Raji (cell line): Measurements from ENCODE around the gene SPAG16.

ENCODE experiments used
- POLR2A ChIP-seq: IDR thresholded peaks from 2 replicates; pipeline ENCODE4 v1.6.1; 2011; ENCODE audit warnings: low read depth, low read length, control low read depth; ENCODE audit not compliant: insufficient read depth

Gene SPAG16

DNA sequence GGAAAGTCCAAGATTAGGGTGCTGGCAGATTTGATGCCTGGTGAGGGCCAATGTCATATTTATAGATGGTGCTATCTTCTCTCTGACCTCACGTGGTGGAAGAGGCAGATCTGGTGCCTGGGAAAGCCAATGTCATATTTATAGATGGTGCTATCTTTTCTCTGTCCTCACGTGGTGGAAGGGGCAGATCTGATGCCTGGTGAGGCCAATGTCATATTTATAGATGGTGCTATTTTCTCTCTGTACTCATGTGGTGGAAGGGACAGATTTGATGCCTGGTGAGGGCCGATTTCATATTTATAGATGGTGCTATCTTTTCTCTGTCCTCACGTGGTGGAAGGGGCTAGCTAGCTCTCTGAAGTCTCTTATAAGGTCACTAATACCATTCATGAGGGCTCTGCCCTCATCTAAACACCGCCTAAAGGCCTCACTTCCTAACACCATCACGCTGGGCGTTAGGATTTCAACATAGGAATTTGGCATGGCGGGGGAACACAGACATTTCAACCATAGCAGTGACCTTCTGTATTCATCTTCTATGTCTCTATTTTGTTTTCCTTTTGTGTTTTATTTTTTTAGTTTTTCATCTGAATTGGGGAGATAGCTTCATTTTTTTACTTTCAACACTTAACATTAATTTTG, 278.4 kb downstream of the SPAG16 start:
- TF ChIP-seq POLR2A = no peak

- TF ChIP-seq POLR2A = no peak
Measured at GRCh38 chr2:213566846-213567245, 282.6 kb downstream of the SPAG16 start.

- no peak for TF ChIP-seq POLR2A
Measured at GRCh38 chr2:213609570-213610170, 325.4 kb downstream of the SPAG16 start.

DNA sequence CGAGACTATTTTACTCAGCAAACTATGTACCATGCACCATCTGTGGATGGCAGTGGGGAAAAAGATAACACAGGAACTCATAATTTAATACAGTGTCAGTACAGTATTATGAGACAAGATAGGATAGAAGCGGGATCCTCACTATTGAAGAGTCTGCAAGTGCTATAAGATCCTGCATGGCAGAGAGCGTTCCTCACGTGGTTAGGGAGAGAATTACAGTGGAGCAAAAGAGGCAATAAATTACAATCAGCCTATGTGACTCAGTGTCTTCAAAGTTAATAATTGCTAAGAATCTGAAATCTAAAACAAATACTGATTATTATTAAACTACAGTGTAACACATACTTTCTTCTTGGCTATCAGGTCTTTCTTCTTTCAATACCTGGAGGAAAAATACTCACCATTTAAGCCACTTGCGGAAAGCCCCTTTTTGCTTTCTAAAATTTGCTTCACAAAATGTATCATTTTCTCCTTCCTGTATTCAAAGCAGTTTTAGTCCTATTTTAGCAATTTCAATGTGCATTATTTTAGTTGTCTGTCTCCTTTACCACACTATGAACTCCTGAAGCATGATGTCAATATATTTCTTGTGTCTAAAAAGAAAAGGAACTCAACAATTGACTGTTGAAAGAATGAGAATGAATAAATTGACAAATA, 342.9 kb downstream of the SPAG16 start:
- TF ChIP-seq POLR2A = no peak

DNA sequence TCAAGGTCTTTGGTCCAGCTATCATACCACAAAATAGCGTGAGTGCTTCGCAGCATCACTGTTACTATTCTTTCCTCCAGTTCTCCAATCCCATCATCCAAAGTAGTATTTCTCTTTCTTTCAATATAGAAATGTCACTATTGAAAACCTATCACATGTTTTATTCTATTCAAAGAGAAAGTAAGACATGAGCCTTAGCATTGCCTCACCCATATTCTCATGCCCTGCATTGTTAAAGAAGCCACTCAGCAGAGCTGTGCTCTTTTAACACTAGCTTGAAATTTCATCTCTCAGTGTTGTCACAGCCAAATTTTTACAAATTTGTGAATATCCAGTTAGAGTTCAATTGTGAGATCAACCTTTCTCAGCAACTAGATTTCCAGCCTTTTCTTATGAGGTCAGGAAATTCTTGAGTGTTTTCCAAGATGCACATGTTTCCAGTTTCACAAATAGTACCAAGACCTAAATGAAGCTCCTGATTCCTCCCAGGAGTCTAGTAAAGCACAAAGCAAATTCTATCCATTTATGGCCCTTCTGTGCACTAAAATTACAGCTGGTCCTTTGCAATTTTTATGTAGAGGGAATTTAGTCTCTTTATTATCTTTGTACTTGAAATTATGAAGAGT, 343.7 kb downstream of the SPAG16 start:
- TF ChIP-seq POLR2A = no peak

- no peak for TF ChIP-seq POLR2A
Measured at GRCh38 chr2:213640738-213641425, 356.6 kb downstream of the SPAG16 start.

GRCh38 chr2:213644926-213645325, 360.7 kb downstream of the SPAG16 start:
- TF ChIP-seq POLR2A = no peak

- no peak for TF ChIP-seq POLR2A
Measured at GRCh38 chr2:213649176-213649575, 364.9 kb downstream of the SPAG16 start.

GRCh38 chr2:213664817-213665216, 380.6 kb downstream of the SPAG16 start:
- TF ChIP-seq POLR2A = no peak

DNA sequence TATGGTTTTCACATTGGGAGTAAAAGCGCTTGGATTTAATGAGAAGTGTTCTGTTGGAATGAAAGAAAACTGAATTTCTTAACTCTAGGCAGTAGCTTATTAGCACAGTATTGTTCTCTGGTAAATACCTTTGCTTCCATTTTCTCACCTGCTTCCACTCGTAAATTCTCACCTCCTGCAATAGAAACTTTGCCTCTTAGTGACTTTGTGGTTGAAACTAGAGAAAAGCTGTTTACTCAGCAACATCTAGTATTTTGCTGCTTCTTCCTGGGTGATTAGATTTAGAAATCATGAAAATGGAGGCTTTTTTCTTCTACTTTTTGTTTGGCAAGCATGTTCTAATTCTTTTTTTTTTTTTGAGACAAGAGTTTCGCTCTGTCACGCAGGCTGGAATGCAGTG, 385.4 kb downstream of the SPAG16 start:
- no peak for TF ChIP-seq POLR2A

- TF ChIP-seq POLR2A = no peak
Measured at GRCh38 chr2:213678437-213679218, 394.4 kb downstream of the SPAG16 start.

- no peak for TF ChIP-seq POLR2A
Measured at GRCh38 chr2:213679894-213680293, 395.6 kb downstream of the SPAG16 start.

DNA sequence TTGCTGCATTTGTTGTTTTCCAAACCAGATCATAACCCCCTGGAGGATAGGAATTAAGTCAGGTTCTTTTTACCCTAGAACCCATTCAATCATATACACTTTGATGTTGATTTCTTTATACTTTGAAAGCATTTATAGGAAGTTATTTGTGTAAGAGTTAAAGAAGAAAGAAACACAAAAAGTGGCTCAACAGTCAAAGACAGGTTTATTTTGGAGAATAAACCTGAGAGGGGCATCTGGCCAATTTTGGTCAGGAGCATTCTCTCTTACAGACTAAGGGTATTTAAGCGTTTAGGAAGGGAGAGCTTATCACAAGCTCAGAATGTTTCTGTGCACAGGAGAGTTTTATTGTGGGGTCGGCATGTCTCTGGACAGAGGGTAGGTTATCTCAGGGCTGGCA, 398.0 kb downstream of the SPAG16 start:
- TF ChIP-seq POLR2A = no peak

GRCh38 chr2:213688133-213688532, 403.9 kb downstream of the SPAG16 start:
- no peak for TF ChIP-seq POLR2A

DNA sequence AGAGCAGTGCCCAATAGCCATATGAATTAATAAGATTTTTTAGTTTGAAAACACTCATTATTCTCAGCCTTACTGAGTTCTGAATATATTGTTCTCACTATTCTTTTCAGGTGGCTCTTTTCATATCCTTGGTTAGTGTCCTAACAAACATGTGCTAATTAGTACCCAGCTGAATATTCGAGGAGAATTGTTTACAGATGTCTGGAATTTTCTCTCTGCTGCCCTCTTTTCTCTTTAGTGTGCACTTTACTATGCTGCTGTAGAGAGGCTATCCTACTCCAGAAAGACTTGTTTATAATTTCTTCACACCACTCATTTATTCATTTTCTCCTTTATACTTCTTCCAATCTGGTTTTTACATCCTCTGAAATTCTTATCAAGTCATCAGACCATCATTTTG, 405.3 kb downstream of the SPAG16 start:
- TF ChIP-seq POLR2A = no peak
